ENCODE measurements around the gene KIR2DL3.
"Not testable (repeated sequence)": the region's sequence is repeated elsewhere in the genome, so short reads cannot be mapped to it uniquely, and the experiment has no call there.

KIR2DL3 gene

GRCh38 chr19:54738306-54738705 lies at the start of gene KIR2DL3:
Gene KIR2DL3, plus strand, starts transcription at chr19:54738513. Its CDS starts 33 bp downstream, at chr19:54738546.
- not testable (repeated sequence) for DNase-seq

DNA sequence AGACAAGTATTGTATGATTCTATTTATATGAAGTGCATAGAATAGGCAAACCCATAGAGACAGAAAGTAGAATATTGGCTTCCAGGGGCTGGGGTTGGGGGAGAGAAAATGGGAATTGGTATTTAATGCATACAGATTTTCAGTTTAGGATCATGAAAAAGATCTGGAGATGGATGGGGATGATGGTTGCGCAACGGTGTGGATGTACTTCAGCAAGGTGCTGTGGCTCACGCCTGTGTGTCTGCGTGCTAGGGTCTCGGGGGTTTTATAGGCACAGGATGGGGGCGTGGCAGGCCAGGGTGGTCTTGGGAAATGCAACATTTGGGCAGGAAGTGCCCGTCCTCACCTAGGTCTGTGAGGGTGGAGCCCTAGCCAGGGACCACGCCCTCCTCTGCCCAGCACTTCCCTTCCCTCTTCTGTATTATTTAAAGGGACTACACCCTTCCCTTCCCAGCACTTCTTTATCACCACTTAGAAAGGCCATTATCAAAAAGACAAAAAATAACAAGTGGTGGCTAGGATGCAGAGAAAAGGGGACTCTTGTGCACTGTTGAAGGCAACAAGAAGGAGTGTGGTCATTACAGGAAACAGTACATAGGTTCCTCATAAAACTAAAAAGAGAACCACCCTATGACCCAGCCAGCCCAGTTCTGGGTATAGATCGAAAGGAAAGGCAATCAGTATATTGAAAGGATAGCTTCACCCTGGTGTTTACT lies 46.6 kb upstream of the KIR2DL3 start:
- no peak for DNase-seq

- DNase-seq: no peak
Measured at GRCh38 chr19:54692298-54692615, 46.1 kb upstream of the KIR2DL3 start.

DNA sequence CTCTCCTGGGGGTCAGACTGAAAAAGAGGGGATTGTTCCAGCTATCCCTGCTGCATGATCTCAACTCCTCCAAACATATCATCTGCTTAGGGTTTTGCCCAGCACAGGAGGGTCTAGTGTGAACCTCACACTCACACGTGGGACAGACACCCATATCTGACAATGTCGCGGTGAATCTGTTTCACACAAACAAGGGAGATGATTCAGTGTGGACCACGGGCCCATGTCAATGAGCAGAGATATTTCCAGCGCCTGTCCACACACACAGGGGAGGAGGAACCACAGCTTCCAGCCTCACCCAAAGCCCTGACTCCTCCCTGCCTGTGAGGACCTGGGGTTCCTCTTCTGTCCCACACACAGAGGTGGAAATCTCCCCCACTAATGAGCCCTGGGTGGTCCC lies 43.7 kb upstream of the KIR2DL3 start:
- DNase-seq: no peak

DNA sequence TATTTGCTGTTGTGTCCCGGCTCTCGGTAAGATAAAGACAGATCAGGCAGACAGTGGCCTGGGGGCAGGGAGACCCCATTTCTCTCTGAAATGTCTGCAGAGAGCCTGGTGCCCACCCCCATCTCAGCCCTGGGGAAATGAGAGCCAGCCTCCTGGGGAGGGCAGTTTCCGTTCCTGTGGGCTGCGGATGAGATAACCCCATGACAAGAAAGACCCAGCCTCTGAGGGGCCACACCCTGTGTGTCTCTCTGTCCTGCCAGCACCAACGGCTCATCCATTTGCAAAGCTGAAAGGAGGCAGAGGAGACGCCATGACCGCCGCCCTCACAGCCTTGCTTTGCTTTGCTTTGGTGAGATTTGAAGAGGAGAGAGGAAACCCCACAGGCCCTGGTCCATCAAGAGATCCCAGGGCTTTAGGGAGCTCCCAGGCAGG lies 42.2 kb upstream of the KIR2DL3 start:
- no peak for DNase-seq

DNA sequence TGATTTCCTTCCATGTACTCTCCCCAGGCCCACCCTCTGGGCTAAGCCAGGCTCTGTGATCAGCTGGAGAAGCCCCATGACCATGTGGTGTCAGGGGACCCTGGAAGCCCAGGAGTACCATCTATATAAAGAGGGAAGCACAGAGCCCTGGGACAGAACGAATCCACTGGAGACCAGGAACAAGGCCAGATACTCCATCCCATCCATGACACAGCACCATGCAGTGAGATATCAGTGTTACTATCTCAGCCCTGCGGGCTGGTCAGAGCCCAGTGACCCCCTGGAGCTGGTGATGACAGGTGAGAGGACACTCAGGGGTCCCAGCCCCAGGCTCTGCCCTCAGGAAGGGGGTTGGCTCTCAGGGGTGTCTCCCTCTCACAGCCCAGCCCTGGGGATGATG lies 41.5 kb upstream of the KIR2DL3 start:
- DNase-seq: no peak

DNA sequence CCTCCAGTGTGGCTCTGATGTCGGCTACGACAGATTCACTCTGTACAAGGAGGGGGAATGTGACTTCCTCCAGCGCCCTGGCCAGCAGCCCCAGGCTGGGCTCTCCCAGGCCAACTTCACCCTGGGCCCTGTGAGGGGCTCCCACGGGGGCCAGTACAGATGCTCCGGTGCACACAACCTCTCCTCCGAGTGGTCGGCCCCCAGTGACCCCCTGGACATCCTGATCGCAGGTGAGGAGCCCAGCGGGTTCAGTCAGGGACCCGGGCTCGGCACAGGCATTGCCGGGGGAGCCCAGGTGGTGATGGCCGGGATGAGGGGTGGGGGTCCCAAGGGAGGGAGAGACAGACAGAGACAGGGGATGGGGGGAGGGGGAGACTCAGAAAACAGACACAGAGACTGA lies 40.6 kb upstream of the KIR2DL3 start:
- DNase-seq: not testable (repeated sequence)

DNA sequence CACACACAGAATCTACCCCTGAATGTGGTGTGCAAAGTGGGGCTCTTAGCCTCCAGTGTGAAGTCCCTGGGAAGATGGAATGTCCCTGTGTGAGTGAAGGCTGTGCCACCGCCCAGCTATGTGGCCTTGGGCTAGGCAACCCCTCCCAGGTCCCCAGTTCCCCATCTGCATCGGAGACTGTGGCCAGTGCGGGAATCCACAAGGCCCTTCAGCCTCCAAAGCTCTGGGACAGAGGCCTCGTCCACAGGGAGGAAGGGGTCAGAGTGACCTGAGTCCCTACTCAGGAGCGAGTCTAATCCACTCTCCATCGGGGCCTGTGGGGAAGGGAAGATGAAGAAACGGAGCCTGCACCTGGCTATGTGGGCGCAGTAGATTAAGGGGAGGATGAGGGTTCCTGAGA lies 33.4 kb upstream of the KIR2DL3 start:
- DNase-seq: no peak

- DNase-seq: no peak
Measured at GRCh38 chr19:54707962-54708361, 30.4 kb upstream of the KIR2DL3 start.

DNA sequence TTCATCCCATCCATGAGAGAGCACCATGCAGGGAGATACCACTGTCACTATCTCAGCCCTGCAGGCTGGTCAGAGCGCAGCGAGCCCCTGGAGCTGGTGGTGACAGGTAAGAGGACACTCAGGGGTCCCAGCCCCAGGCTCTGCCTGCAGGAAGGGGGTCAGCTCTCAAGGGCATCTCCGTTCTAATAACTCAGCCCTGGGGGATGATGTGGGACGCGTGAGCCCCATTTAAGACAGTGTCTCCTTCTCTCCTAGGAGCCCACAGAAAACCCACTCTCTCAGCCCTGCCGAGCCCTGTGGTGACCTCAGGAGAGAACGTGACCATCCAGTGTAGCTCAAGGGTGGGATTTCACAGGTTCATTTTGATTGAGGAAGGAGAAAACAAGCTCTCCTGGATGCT lies 29.5 kb upstream of the KIR2DL3 start:
- peak; percentile 99 for DNase-seq

DNA sequence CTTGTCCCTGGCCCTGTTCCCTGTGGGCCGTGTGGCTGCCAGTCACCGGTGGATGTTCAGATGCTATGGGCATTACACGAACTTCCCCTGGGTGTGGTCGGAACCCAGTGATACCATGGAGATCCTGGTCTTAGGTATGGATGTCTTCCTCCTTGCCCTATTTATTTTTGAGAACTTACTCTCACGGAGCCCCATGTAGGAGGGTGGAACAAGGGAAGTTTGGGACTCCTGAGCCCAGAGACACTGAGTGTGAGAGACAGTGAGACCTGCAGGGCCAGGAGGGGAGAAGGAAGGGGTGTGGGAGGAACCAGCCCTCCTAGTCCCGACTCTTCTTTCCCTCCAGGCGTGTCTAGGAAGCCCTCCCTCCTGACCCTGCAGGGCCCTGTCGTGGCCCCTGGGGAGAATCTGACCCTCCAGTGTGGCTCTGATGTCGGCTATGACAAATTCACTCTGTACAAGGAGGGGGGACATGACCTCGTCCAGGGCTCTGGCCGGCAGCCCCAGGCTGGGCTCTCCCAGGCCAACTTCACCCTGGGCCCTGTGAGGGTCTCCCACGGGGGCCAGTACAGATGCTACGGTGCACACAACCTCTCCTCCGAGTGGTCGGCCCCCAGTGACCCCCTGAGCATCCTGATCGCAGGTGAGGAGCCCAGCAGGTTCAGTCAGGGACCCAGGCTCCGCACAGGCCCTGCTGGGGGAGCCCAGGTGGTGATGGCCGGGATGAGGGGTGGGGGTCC lies 28.9 kb upstream of the KIR2DL3 start:
- DNase-seq: no peak

GRCh38 chr19:54709956-54710355 lies 28.4 kb upstream of the KIR2DL3 start:
- not testable (repeated sequence) for DNase-seq

DNA sequence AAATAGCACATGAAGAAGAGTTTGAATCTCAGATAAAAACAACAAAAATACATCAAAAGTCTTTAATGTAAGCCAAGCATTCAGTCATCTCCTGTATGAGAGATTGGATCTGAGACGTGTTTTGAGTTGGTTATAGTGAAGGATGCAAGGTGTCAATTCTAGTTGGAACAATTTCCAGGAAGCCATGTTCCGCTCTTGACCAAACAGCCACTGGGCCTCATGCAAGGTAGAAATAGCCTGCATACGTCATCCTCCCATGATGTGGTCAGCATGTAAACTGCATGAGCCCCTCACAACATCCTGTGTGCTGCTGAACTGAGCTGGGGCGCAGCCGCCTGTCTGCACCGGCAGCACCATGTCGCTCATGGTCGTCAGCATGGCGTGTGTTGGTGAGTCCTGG lies 14.2 kb upstream of the KIR2DL3 start, which contains the start of gene KIR3DL3:
KIR3DL3 (plus strand) TSS at position 301 of the 400 bp plus-strand sequence; CDS start at position 356, 55 bp downstream.
- DNase-seq: no peak

DNA sequence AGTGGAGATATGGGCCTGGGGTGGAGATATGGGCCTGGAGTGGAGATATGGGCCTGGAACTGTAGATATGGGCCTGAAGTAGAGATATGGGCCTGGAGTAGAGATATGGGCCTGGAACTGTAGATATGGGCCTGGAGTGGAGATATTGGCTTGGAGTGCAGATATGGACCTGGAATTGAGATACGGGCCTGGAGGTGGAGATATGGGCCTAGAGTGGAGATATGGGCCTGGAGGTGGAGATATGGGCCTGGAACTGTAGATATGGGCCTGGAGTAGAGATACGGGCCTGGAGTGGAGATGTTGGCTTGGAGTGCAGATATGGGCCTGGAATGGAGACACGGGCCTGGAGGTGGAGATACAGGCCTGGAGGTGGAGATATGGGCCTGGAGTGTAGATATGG lies 13.7 kb upstream of the KIR2DL3 start:
- DNase-seq: no peak

DNA sequence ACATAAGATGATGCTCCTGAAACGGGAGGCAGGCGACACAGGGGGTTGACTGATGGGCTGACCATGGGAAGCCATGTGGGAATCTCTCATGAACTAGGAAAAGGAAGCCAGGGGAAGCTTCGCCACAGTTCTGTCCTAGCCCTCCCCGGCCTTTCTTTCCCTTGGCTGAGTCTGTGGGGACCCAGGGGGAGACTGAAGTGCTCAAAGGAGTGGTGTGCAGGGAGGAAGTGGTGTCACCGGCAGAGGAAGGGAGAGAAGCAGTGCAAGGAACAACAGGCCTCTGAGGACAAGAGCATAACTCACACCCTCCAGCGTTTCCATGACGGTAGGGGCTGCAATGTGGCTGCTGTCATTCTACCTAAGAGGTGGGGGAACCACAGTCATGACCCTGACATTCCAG lies 13.0 kb upstream of the KIR2DL3 start:
- DNase-seq: no peak

DNA sequence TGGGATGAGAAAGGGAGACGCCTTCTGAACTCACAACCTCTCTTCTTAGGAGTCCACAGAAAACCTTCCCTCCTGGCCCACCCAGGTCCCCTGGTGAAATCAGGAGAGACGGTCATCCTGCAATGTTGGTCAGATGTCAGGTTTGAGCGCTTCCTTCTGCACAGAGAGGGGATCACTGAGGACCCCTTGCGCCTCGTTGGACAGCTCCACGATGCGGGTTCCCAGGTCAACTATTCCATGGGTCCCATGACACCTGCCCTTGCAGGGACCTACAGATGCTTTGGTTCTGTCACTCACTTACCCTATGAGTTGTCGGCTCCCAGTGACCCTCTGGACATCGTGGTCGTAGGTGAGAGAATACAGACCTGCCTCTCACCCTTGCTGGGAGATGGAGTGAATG lies 10.8 kb upstream of the KIR2DL3 start:
- DNase-seq: no peak

- DNase-seq: no peak
Measured at GRCh38 chr19:54728167-54728566, 10.1 kb upstream of the KIR2DL3 start.

DNA sequence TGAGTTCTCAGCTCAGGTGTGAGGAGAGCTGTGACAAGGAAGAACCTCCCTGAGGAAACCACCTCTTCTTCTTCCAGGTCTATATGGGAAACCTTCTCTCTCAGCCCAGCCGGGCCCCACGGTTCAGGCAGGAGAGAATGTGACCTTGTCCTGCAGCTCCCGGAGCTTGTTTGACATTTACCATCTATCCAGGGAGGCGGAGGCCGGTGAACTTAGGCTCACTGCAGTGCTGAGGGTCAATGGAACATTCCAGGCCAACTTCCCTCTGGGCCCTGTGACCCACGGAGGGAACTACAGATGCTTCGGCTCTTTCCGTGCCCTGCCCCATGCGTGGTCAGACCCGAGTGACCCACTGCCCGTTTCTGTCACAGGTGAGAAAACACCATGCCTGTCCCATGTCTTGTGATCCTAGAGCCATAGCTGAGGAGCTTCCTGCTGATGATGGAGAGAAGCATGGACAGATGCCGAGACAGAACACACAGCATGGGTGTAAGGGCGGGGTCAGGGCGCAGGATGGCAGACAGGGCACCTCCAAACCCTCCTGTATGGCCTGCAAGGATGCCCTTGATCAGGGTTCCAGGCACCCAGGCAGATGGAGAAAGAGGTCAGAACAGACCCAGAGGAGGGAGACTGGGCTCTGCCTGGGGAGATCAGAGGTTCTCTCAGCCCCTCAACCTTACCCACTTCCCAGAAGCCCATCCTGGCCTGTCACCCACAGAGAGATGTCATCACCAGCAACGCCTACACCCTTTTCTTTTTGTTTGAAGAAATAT lies 8.7 kb upstream of the KIR2DL3 start:
- DNase-seq: no peak

DNA sequence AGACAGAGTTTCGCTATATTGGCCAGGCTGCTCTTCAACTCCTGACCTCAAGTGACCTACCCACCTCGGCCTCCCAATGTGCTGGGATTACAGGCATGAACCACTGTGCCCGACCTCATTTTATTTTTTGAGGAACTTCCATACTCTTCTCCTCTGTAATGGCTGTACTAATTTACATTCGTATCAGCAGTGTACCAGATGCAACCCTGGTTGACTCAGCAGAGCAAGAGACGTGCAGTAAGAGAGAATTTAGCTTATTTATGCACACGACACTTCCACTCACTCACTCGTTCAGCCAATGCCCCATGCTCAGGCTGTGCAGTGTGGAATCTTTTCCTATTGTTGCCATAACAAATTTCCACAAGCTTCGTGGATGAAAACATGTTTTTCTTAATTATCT lies 7.1 kb upstream of the KIR2DL3 start:
- no peak for DNase-seq

GRCh38 chr19:54738715-54739114 lies 402 bp downstream of the KIR2DL3 start:
- no peak for DNase-seq

GRCh38 chr19:54739587-54740497 lies 1.5 kb downstream of the KIR2DL3 start:
- DNase-seq: no peak

DNA sequence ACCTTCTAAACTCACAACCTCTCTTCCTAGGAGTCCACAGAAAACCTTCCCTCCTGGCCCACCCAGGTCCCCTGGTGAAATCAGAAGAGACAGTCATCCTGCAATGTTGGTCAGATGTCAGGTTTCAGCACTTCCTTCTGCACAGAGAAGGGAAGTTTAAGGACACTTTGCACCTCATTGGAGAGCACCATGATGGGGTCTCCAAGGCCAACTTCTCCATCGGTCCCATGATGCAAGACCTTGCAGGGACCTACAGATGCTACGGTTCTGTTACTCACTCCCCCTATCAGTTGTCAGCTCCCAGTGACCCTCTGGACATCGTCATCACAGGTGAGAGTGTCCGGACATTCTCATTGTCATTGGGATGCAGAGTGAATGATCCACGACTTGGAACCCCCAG lies 3.6 kb downstream of the KIR2DL3 start:
- not testable (repeated sequence) for DNase-seq

DNA sequence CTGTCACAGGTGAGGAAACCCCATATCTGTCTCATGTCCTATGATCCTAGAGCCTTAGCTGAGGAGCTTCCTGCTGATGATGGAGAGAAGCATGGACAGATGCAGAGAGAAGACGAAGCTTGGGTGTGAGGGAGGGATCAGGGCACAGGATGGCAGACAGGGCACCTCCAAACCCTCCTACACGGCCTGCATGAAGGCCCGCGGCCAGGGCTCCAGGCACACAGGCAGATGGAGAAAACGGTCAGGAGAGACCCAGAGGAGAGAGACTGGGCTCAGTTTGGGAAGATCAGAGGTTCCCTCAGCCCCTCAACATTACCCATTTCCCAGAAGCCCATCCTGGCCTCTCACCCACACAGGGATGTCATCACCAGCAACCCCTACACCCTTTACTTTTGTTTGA lies 5.8 kb downstream of the KIR2DL3 start:
- DNase-seq: not testable (repeated sequence)
